Natural killer cell (primary cell): ENCODE results near the gene HPD. TPM values are rescaled to one million over a fixed set of nuclear protein-coding genes. Genes with fewer than 3 reads are reported as not detected.

Experiments used
- ATAC-seq, 3 donors: fragments of 150-1000 bp in 2 of 3; fragments of 200-7000 bp in 1 of 3; cut with Tn5 transposase; 1 replicate in 1 of 3; 2 replicates in 2 of 3; pipeline ENCODE4 v1.10.0; 2021; ENCODE audit warnings: mild to moderate bottlenecking in 2 of 3, moderate library complexity in 2 of 3
- DNase-seq, 2 donors: peaks; one replicate each; pipeline versions ENCODE4 v3.0.0 to v3.0.0-alpha.2; 2013 to 2021; ENCODE audit warnings: mixed read lengths in 1 of 2
- H3K27ac ChIP-seq: one replicate; pipeline ENCODE4 v1.5.1; 2013; ENCODE audit warnings: mild to moderate bottlenecking, low read length
- H3K27me3 ChIP-seq: one replicate; pipeline ENCODE4 v1.6.1; 2013; ENCODE audit warnings: low read length; ENCODE audit not compliant: control insufficient read depth, insufficient read depth
- H3K36me3 ChIP-seq: one replicate; pipeline ENCODE4 v1.6.1; 2013; ENCODE audit warnings: low read length; ENCODE audit not compliant: control insufficient read depth, insufficient read depth
- H3K4me1 ChIP-seq: one replicate; pipeline ENCODE4 v1.6.1; 2013; ENCODE audit warnings: low read length; ENCODE audit not compliant: control insufficient read depth, insufficient read depth
- H3K4me3 ChIP-seq: one replicate; pipeline ENCODE4 v1.5.1; 2013; ENCODE audit warnings: low read length
- H3K9me3 ChIP-seq: one replicate; pipeline ENCODE4 v1.6.1; 2013; ENCODE audit warnings: low read length; ENCODE audit not compliant: control insufficient read depth, insufficient read depth
- H3K27ac Mint-ChIP-seq, 2 donors: one replicate each; pipeline ENCODE4 v1.8.0; 2022; ENCODE audit warnings: mild to moderate bottlenecking in 2 of 2, mixed read lengths in 2 of 2, moderate library complexity in 1 of 2
- H3K27me3 Mint-ChIP-seq, 2 donors: one replicate each; pipeline ENCODE4 v1.8.0; 2022; ENCODE audit warnings: low read depth in 2 of 2, mixed read lengths in 2 of 2
- H3K36me3 Mint-ChIP-seq: one replicate; pipeline ENCODE4 v1.8.0; 2022; ENCODE audit warnings: mixed read lengths
- H3K4me1 Mint-ChIP-seq, 2 donors: one replicate each; pipeline ENCODE4 v1.8.0; 2022; ENCODE audit warnings: mixed read lengths in 2 of 2
- H3K4me3 Mint-ChIP-seq: one replicate; pipeline ENCODE4 v1.8.0; 2022; ENCODE audit warnings: mild to moderate bottlenecking, moderate library complexity, mixed read lengths
- H3K9me3 Mint-ChIP-seq, 2 donors: one replicate each; pipeline ENCODE4 v1.8.0; 2022; ENCODE audit warnings: mixed read lengths in 2 of 2
- CTCF ChIP-seq: fragments of 200-600 bp; IDR thresholded peaks from one replicate; pipeline ENCODE4 v1.8.0; 2022; ENCODE audit warnings: antibody characterized with exemption
- WGBS: methylation state at CpG from one replicate; pipeline ENCODE4 v1.1.7; 2013; ENCODE audit warnings: missing lambda C conversion rate; ENCODE audit not compliant: insufficient coverage; 5-methylcytosine and 5-hydroxymethylcytosine counted together
- intact Hi-C: fragments of 100-400 bp; cut with micrococcal nuclease; formaldehyde crosslinking; loops from one replicate; pipeline ENCODE4 v1.14.2; 2022
- total RNA-seq, 4 donors: library from RNA; stranded (reverse); fragments of 120-200 nt in 1 of 4; gene quantifications; one replicate each; pipeline versions ENCODE4 v1.2.3 to v1.2.4, GENCODE V29; 2013 to 2022

HPD gene
- total RNA-seq, 3 donors from 2014 or later (not counting 1 experiment from before 2014, with no cell fraction given): not detected

GRCh38 chr12:121849211-121849610 lies 9.4 kb downstream of the HPD start:
- H3K9me3 ChIP-seq: no peaks in the 10 kb centered on the region
- WGBS: 98% methylated on average over 5 of the region's 6 CpGs

GRCh38 chr12:121845701-121846100 lies 13.0 kb downstream of the HPD start:
- H3K27me3 Mint-ChIP-seq: no peaks in the 10 kb centered on the region
- no peaks in the 10 kb centered on the region for H3K27me3 ChIP-seq
- no peak for TF ChIP-seq CTCF
- no peaks in the 10 kb centered on the region for H3K9me3 ChIP-seq
- ATAC-seq (no peak), DNase-seq (no peak)
- intact Hi-C loops: no loop called here
- no peak overlapping the region for H3K27ac Mint-ChIP-seq
- H3K36me3 ChIP-seq: no peaks in the 10 kb centered on the region
- no peaks in the 10 kb centered on the region for H3K4me1 Mint-ChIP-seq
- H3K4me3 ChIP-seq: no peak overlapping the region
- no peak overlapping the region for H3K4me3 Mint-ChIP-seq
- WGBS: 100% methylated on average over 1 of the region's 1 CpG
- no peaks in the 10 kb centered on the region for H3K9me3 Mint-ChIP-seq
- no peaks in the 10 kb centered on the region for H3K36me3 Mint-ChIP-seq
- H3K4me1 ChIP-seq: peaks cover 5% of the 10 kb centered on the region
- no peak overlapping the region for H3K27ac ChIP-seq

More at GRCh38 chr12:121849211-121849610, 9.4 kb downstream of the HPD start:
- Histone ChIP-seq H3K27ac (no peak overlapping the region), H3K4me3 (no peak overlapping the region), H3K4me1 (peaks cover 4% of the 10 kb centered on the region), H3K27me3 (no peaks in the 10 kb centered on the region), H3K36me3 (no peaks in the 10 kb centered on the region)
- Mint-ChIP-seq H3K4me3 (no peak overlapping the region), H3K27me3 (no peaks in the 10 kb centered on the region), H3K36me3 (no peaks in the 10 kb centered on the region), H3K4me1 (no peaks in the 10 kb centered on the region), H3K27ac (no peak overlapping the region), H3K9me3 (no peaks in the 10 kb centered on the region)
- ATAC-seq: no peak
- DNase-seq: no peak
- intact Hi-C loops: no loop called here
- TF ChIP-seq CTCF: no peak

GRCh38 chr12:121843236-121843982 lies 15.2 kb downstream of the HPD start:
- H3K4me3 Mint-ChIP-seq: no peak overlapping the region
- no peaks in the 10 kb centered on the region for H3K27me3 ChIP-seq

More at GRCh38 chr12:121843236-121843982, 15.2 kb downstream of the HPD start:
- ATAC-seq: no peak
- H3K27ac ChIP-seq: no peak overlapping the region
- intact Hi-C loops: no loop called here
- no peaks in the 10 kb centered on the region for H3K27me3 Mint-ChIP-seq
- H3K9me3 ChIP-seq: no peaks in the 10 kb centered on the region
- no peak overlapping the region for H3K27ac Mint-ChIP-seq
- 93% methylated on average over 13 of the region's 13 CpGs for WGBS
- H3K36me3 ChIP-seq: no peaks in the 10 kb centered on the region
- DNase-seq: no peak
- no peak for TF ChIP-seq CTCF
- H3K4me1 Mint-ChIP-seq: peaks cover 12 to 19% of the 10 kb centered on the region in 2 donors
- H3K4me1 ChIP-seq: peaks cover 21% of the 10 kb centered on the region
- no peaks in the 10 kb centered on the region for H3K36me3 Mint-ChIP-seq
- no peak overlapping the region for H3K4me3 ChIP-seq
- H3K9me3 Mint-ChIP-seq: no peaks in the 10 kb centered on the region
